ENCODE results near the gene APOB.

Gene APOB

GRCh38 chr2:21052044-21052443, 8.2 kb upstream of the APOB start:
- Histone ChIP-seq H3K79me2 (ENCODE audit: insufficient read depth, low read depth) (no peaks in the 10 kb centered on the region), H3K9ac (no peak overlapping the region), H3K27me3 (ENCODE audit: insufficient read depth, low read depth) (no peaks in the 10 kb centered on the region), H4K20me1 (ENCODE audit: insufficient read depth) (no peaks in the 10 kb centered on the region), H3K4me1 (ENCODE audit: low read depth, poor library complexity, severe bottlenecking) (no peaks in the 10 kb centered on the region), H3K27ac (no peak overlapping the region), H2AFZ (ENCODE audit: low read depth) (no peak overlapping the region), H3K4me2 (no peak overlapping the region), H3K36me3 (ENCODE audit: insufficient read depth) (no peaks in the 10 kb centered on the region), H3K4me3 (IDR thresholded peaks at IDR 0.05; ENCODE audit: insufficient read depth, low read depth, low read length) (no peak overlapping the region)
- TF ChIP-seq, protein P1, sequence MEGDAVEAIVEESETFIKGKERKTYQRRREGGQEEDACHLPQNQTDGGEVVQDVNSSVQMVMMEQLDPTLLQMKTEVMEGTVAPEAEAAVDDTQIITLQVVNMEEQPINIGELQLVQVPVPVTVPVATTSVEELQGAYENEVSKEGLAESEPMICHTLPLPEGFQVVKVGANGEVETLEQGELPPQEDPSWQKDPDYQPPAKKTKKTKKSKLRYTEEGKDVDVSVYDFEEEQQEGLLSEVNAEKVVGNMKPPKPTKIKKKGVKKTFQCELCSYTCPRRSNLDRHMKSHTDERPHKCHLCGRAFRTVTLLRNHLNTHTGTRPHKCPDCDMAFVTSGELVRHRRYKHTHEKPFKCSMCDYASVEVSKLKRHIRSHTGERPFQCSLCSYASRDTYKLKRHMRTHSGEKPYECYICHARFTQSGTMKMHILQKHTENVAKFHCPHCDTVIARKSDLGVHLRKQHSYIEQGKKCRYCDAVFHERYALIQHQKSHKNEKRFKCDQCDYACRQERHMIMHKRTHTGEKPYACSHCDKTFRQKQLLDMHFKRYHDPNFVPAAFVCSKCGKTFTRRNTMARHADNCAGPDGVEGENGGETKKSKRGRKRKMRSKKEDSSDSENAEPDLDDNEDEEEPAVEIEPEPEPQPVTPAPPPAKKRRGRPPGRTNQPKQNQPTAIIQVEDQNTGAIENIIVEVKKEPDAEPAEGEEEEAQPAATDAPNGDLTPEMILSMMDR (conservative IDR thresholded peaks at IDR 0.05; ENCODE audit: low read depth, low read length) = no peak

DNA sequence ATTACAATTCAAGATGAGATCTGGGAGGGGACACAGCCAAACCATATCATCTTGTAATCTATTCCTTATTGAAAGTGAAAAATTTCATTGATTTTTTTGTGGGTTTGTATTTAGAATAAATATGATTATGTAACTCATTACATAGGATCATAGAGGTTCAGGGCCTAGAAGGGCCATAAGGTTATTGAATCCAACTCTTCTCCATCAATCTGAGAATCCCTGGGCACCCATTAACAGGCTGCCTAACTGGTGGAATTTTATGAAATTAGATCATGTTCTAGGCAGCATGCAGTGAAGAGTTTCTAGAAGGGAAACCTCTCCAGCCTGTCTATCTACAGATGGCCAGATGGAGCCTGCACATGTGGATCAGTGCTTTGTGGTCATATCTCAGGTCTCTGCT, 6.3 kb upstream of the APOB start:
- H2AFZ ChIP-seq (ENCODE audit: low read depth) = no peak overlapping the region
- H3K27ac ChIP-seq = no peak overlapping the region
- H3K4me1 ChIP-seq (ENCODE audit: low read depth, poor library complexity, severe bottlenecking) = no peaks in the 10 kb centered on the region
- no peak overlapping the region for H3K4me3 ChIP-seq (IDR thresholded peaks at IDR 0.05; ENCODE audit: insufficient read depth, low read depth, low read length)
- no peaks in the 10 kb centered on the region for H4K20me1 ChIP-seq (ENCODE audit: insufficient read depth)
- H3K4me2 ChIP-seq = no peak overlapping the region
- H3K79me2 ChIP-seq (ENCODE audit: insufficient read depth, low read depth) = no peaks in the 10 kb centered on the region
- H3K27me3 ChIP-seq (ENCODE audit: insufficient read depth, low read depth) = no peaks in the 10 kb centered on the region
- TF ChIP-seq, protein P1 (conservative IDR thresholded peaks at IDR 0.05; ENCODE audit: low read depth, low read length) = no peak
- no peaks in the 10 kb centered on the region for H3K36me3 ChIP-seq (ENCODE audit: insufficient read depth)
- H3K9ac ChIP-seq = no peak overlapping the region

GRCh38 chr2:21047141-21048009, 3.5 kb upstream of the APOB start:
- H3K79me2 ChIP-seq (ENCODE audit: insufficient read depth, low read depth) = no peaks in the 10 kb centered on the region

GRCh38 chr2:21046506-21046905, 2.6 kb upstream of the APOB start:
- Histone ChIP-seq H3K79me2 (ENCODE audit: insufficient read depth, low read depth) (no peaks in the 10 kb centered on the region), H3K9ac (no peak overlapping the region), H4K20me1 (ENCODE audit: insufficient read depth) (no peaks in the 10 kb centered on the region), H3K36me3 (ENCODE audit: insufficient read depth) (no peaks in the 10 kb centered on the region), H3K4me3 (IDR thresholded peaks at IDR 0.05; ENCODE audit: insufficient read depth, low read depth, low read length) (no peak overlapping the region), H3K27ac (no peak overlapping the region), H3K4me2 (no peak overlapping the region), H3K4me1 (ENCODE audit: low read depth, poor library complexity, severe bottlenecking) (no peaks in the 10 kb centered on the region), H2AFZ (ENCODE audit: low read depth) (no peak overlapping the region), H3K27me3 (ENCODE audit: insufficient read depth, low read depth) (no peaks in the 10 kb centered on the region)
- TF ChIP-seq, protein P1 (conservative IDR thresholded peaks at IDR 0.05; ENCODE audit: low read depth, low read length) = no peak

More at GRCh38 chr2:21047141-21048009, 3.5 kb upstream of the APOB start:
- TF ChIP-seq, protein P1 (conservative IDR thresholded peaks at IDR 0.05; ENCODE audit: low read depth, low read length) = no peak
- H3K4me2 ChIP-seq = no peak overlapping the region
- H3K9ac ChIP-seq = no peak overlapping the region
- H4K20me1 ChIP-seq (ENCODE audit: insufficient read depth) = no peaks in the 10 kb centered on the region
- H3K27ac ChIP-seq = no peak overlapping the region
- no peak overlapping the region for H2AFZ ChIP-seq (ENCODE audit: low read depth)
- no peaks in the 10 kb centered on the region for H3K36me3 ChIP-seq (ENCODE audit: insufficient read depth)
- H3K4me1 ChIP-seq (ENCODE audit: low read depth, poor library complexity, severe bottlenecking) = no peaks in the 10 kb centered on the region
- H3K4me3 ChIP-seq (IDR thresholded peaks at IDR 0.05; ENCODE audit: insufficient read depth, low read depth, low read length) = no peak overlapping the region
- no peaks in the 10 kb centered on the region for H3K27me3 ChIP-seq (ENCODE audit: insufficient read depth, low read depth)
